GM12878 (cell line): ENCODE measurements around the gene GH1. TPM values are rescaled to one million over a fixed set of nuclear protein-coding genes. Genes with fewer than 3 reads are reported as not detected.
"Not testable (repeated sequence)": the region's sequence is repeated elsewhere in the genome, so short reads cannot be mapped to it uniquely, and the experiment has no call there.

ENCODE experiments used
- ATAC-seq: fragments of 200-7000 bp; cut with Tn5 transposase; 3 replicates; pipeline ENCODE4 v1.9.1; 2020; ENCODE audit warnings: mild to moderate bottlenecking, moderate library complexity
- BruUV-seq: library from RNA; stranded (reverse); fragments of 400-500 nt; replicated peaks from 2 replicates; lab custom pipeline; 2021; lab: Mats Ljungman, UMichigan
- CTCF ChIA-PET: fragments of 300-600 bp; sonication (Branson Sonifier 250); formaldehyde crosslinking; extraction: SDS; loops from one replicate; lab custom pipeline; 2021; ENCODE audit warnings: inconsistent platforms; lab: Yijun Ruan, JAX
- POLR2A ChIA-PET: fragments of 350-600 bp; formaldehyde crosslinking; extraction: SDS; loops from one replicate; lab custom pipeline; 2021; ENCODE audit warnings: inconsistent platforms; lab: Charles Lee
- RAD21 ChIA-PET: fragments of 300-600 bp; sonication (Branson Sonifier 250); formaldehyde crosslinking; loops from one replicate; lab custom pipeline; 2023; ENCODE audit warnings: antibody characterized with exemption; ENCODE audit not compliant: unreplicated experiment; lab: Charles Lee
- SMC1A ChIA-PET: fragments of 300-600 bp; sonication (Branson Sonifier 250); formaldehyde crosslinking; loops from one replicate; lab custom pipeline; 2023; ENCODE audit not compliant: unreplicated experiment, uncharacterized antibody; lab: Charles Lee
- DNase-seq: peaks from one replicate; pipeline ENCODE4 v3.0.0-alpha.2; 2011; ENCODE audit warnings: low read depth, low spot score
- FAIRE-seq: peaks from 3 replicates; lab custom pipeline; 2011; peaks lifted over from hg19 to GRCh38; lab: Jason Lieb, UNC
- H2AFZ ChIP-seq: 2 replicates; pipeline ENCODE4 v1.6.0; 2011; ENCODE audit warnings: low read depth, low read length, control low read depth; ENCODE audit not compliant: control insufficient read depth
- H3K27ac ChIP-seq: 2 replicates; pipeline ENCODE4 v1.5.1; 2011; ENCODE audit warnings: control low read depth; ENCODE audit not compliant: control insufficient read depth, insufficient read depth
- H3K27me3 ChIP-seq, 2 experiments: replicated peaks in 1 of 2; 2 replicates each; pipeline versions ENCODE4 v1.6.0 to v1.6.1; 2011; ENCODE audit warnings: low read length in 1 of 2; ENCODE audit not compliant: control insufficient read depth in 2 of 2, insufficient read depth in 2 of 2
- H3K36me3 ChIP-seq, 2 experiments: 2 replicates each; pipeline ENCODE4 v1.5.1; 2011; ENCODE audit warnings: low read length in 1 of 2; ENCODE audit not compliant: control insufficient read depth in 2 of 2, insufficient read depth in 2 of 2
- H3K4me1 ChIP-seq: 2 replicates; pipeline ENCODE4 v1.6.1; 2011; ENCODE audit warnings: mild to moderate bottlenecking, low read length, moderate library complexity, mixed read lengths; ENCODE audit not compliant: control insufficient read depth, insufficient read depth
- H3K4me2 ChIP-seq: 2 replicates; pipeline ENCODE4 v1.6.0; 2011; ENCODE audit warnings: control low read depth; ENCODE audit not compliant: control insufficient read depth, insufficient read depth
- H3K4me3 ChIP-seq: fragments of 200-600 bp; sonication (generic); 2 replicates; pipeline ENCODE4 v1.5.1; 2016
- H3K79me2 ChIP-seq: 2 replicates; pipeline ENCODE4 v1.6.0; 2011; ENCODE audit warnings: low read length; ENCODE audit not compliant: control insufficient read depth, insufficient read depth
- H3K9ac ChIP-seq: 2 replicates; pipeline ENCODE4 v1.8.0; 2011; ENCODE audit warnings: low read length, control low read depth, mixed read lengths; ENCODE audit not compliant: control insufficient read depth, insufficient read depth
- H3K9me3 ChIP-seq: replicated peaks from 3 replicates; pipeline ENCODE4 v1.5.1; 2011; ENCODE audit warnings: mild to moderate bottlenecking, low read length; ENCODE audit not compliant: control insufficient read depth, insufficient read depth
- H4K20me1 ChIP-seq: 2 replicates; pipeline ENCODE4 v1.6.0; 2011; ENCODE audit not compliant: control insufficient read depth, insufficient read depth
- BMI1 ChIP-seq: fragments of 450-650 bp; IDR thresholded peaks from 2 replicates; pipeline ENCODE4 v1.6.1; 2016; ENCODE audit warnings: mild to moderate bottlenecking, moderate library complexity, borderline replicate concordance
- MEF2B ChIP-seq: fragments of 450-650 bp; IDR thresholded peaks from 2 replicates; pipeline ENCODE4 v1.6.1; 2018; ENCODE audit warnings: mild to moderate bottlenecking, moderate library complexity; ENCODE audit not compliant: partially characterized antibody, poor library complexity, severe bottlenecking
- RUNX3 ChIP-seq: IDR thresholded peaks from 2 replicates; pipeline ENCODE4 v1.6.1; 2012; ENCODE audit warnings: low read length, inconsistent platforms
- WGBS: methylation state at CpG from one replicate; pipeline ENCODE4 v1.1.6; 2016; ENCODE audit warnings: low lambda C conversion rate; ENCODE audit not compliant: insufficient replicate concordance, insufficient coverage; ENCODE audit errors: missing lambda C conversion rate; 5-methylcytosine and 5-hydroxymethylcytosine counted together
- in situ Hi-C: fragments of 300-500 bp; cut with MboI; formaldehyde crosslinking; loops from 9 replicates; pipeline ENCODE4 v1.14.3; 2018; ENCODE audit warnings: mixed read lengths
- intact Hi-C: fragments of 100-400 bp; cut with micrococcal nuclease; formaldehyde crosslinking; loops from one replicate; pipeline ENCODE4 v1.14.2; 2022; ENCODE audit not compliant: unreplicated experiment
- polyA plus RNA-seq, 11 experiments: library from polyadenylated mRNA; depleted of rRNA in 4 of 11; unstranded in 6 of 11; stranded (reverse) in 5 of 11; fragments of >200 nt; fragmentation: Nextera tagmentation in 4 of 11; fragmentation: Illumina TruSeq in 1 of 11; extraction: Ambion mirVana in 4 of 11; extraction: Trizol in 1 of 11; gene quantifications; 1 replicate in 1 of 11; 2 replicates in 10 of 11; pipeline versions ENCODE4 v1.2.1 to v1.2.3, GENCODE V29; 2011 to 2016; ENCODE audit warnings: inconsistent platforms in 2 of 11, missing spikeins in 2 of 11, low read depth in 1 of 11
- total RNA-seq, 4 experiments: library from RNA; depleted of rRNA in 3 of 4; stranded (reverse); fragments of >200 nt in 3 of 4; fragmentation: Illumina TruSeq in 1 of 4; extraction: Trizol in 1 of 4; gene quantifications; 2 replicates each; pipeline versions ENCODE4 v1.2.1 to v1.2.3, GENCODE V29; 2013 to 2021

GH1 gene
- total and polyA plus RNA-seq, 10 of the 15 experiments (the other 5 are each of a cell fraction or from before 2014, with no cell fraction given), result 0.13 to 0.42 TPM; not detected in 8

DNA sequence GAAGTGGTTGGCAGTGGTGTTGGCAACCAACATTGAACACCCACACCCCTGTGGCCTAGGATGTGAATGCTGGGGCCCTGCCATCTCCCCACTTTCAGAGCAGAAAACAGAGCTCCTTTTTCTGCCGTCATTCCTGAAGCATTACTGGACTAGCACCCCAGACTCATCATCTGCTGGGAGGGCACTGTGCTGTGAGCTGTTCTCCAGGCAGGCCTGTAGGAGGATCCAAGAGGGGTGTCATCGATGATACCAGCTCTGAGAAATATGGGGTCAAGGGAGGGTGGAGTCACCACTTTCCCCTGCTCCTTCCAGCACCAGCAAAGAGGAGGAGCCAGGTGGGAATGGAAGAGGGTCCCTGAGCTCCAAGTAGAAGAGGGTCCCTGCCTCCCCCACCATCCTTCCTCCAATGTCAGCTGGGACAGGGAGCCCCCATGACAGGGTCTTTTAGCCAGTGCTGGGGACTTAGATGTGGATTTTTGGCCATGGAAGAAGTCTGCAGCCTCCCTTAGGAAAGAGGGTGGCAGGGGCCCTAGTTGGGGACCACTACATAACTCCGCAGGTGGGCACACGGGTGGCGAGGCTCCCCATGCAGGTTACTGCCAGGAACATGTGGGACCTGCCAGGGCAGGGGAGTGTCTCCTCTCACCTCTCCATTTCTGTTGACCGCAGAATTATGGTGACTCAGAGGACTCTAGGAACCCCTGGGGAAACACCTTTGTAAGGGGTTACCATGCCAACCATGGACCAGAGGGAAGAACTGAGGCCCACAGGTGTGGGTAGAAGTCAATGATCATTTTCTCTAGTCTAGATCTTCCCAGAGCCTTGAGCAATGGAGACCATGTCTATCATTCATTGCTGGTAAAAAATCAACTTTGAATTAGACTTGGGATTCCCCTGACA is 19.5 kb downstream of the GH1 start:
- FAIRE-seq, H3K36me3 ChIP-seq, DNase-seq, H3K4me2 ChIP-seq, BruUV-seq, H4K20me1 ChIP-seq, intact Hi-C loops, RAD21 ChIA-PET, POLR2A ChIA-PET, SMC1A ChIA-PET, H3K9ac ChIP-seq, H3K4me3 ChIP-seq, H2AFZ ChIP-seq, H3K79me2 ChIP-seq, H3K27ac ChIP-seq, H3K4me1 ChIP-seq, H3K27me3 ChIP-seq, in situ Hi-C loops, H3K9me3 ChIP-seq: not testable (repeated sequence)
- WGBS, result 31% methylated on average over 6 of the region's 6 CpGs
- peak; percentile 74 for ATAC-seq
- TF ChIP-seq RUNX3 (peak; percentile 48; the same call in 1 of the 2 replicates), BMI1 (peak; percentile 85)
- CTCF ChIA-PET, result interaction anchor here (0.9 to 1.9 kb wide), 5 partner anchors 9 to 234 kb away, joined by 3 to 8 read pairs (median 4); no protein-coding TSS in a partner anchor

DNA sequence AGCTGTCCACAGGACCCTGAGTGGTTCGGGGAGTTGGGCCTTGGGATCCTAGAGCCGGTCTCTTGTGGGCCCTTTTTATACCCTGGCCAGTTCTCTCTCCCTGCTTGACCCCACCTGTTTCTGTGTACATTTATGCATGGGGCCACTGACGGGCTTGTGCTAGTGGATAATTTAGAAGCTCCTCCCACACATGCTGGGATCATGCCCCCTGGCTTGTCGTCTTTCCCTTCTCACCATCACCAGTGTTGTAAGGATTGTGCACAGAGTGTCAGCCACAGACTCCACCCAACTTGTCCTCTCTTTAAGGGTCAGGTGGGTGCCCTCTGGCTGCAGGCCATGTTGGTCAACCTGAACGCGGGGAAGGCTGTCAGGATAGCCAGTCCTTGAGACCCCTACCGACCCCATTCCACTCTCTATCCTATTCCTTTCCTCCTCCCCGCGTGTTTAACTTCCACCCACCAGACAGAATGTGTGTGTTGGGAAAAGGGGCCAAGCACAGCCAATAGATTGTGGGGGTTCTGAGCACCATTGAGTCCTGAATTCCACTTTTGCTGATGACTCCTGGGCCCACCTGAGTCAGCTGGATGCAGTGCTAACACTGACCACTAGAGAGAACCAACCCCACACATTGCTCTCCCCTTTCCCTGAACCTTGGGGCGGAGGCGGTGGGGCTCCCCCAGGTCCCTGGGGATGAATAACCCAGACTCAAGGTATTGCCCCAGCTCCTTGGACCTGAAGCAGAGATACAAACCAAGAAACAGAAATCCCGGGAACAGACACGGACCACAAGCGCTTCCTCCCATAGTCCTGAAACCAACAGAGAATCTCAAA is 21.9 kb downstream of the GH1 start, which contains the start of gene CSH1:
Gene CSH1, minus strand, starts transcription at position 51 of the 831 bp plus-strand sequence. CDS start 63 bp downstream, outside the sequence.
- DNase-seq, intact Hi-C loops, H3K79me2 ChIP-seq, BruUV-seq, H3K9me3 ChIP-seq, POLR2A ChIA-PET, FAIRE-seq, H3K4me3 ChIP-seq, H3K27ac ChIP-seq, CTCF ChIA-PET, H4K20me1 ChIP-seq, H3K36me3 ChIP-seq, SMC1A ChIA-PET, in situ Hi-C loops, H2AFZ ChIP-seq, H3K27me3 ChIP-seq, H3K4me1 ChIP-seq, H3K9ac ChIP-seq, H3K4me2 ChIP-seq: not testable (repeated sequence)
- WGBS, result 58% methylated on average over 8 of the region's 14 CpGs
- RAD21 ChIA-PET, result interaction anchor here (1.2 kb wide), 1 partner anchor 50 kb away, joined by 5 read pairs; no protein-coding TSS in a partner anchor
- TF ChIP-seq MEF2B, result peak; percentile 61
- ATAC-seq, result peak; percentile 94

- SMC1A ChIA-PET, H3K4me1 ChIP-seq, H3K4me2 ChIP-seq, H3K27me3 ChIP-seq, H4K20me1 ChIP-seq, H3K9me3 ChIP-seq, H3K36me3 ChIP-seq, CTCF ChIA-PET, H3K27ac ChIP-seq, POLR2A ChIA-PET, H3K9ac ChIP-seq, in situ Hi-C loops, H2AFZ ChIP-seq, FAIRE-seq, BruUV-seq, H3K79me2 ChIP-seq, RAD21 ChIA-PET, DNase-seq, H3K4me3 ChIP-seq, ATAC-seq, intact Hi-C loops: not testable (repeated sequence)
- 50% methylated on average over 5 of the region's 10 CpGs for WGBS
These were observed 23.8 kb downstream of the GH1 start for GRCh38 chr17:63894821-63895220.
